BE2C (cell line): ENCODE data around the gene WIPF1.
A peak's percentile ranks its signal among the peaks of the same experiment; 100 is the strongest.

Source experiments
- DNase-seq: peaks from one replicate; pipeline ENCODE4 v3.0.0-alpha.2; 2020
- H3K27me3 ChIP-seq: fragments of 250-450 bp; sonication (Bioruptor Pico); 2 replicates; pipeline ENCODE4 v1.5.1; 2020; ENCODE audit warnings: mild to moderate bottlenecking
- H3K36me3 ChIP-seq: fragments of 250-450 bp; sonication (Bioruptor Pico); 2 replicates; pipeline ENCODE4 v1.5.1; 2020; ENCODE audit warnings: mild to moderate bottlenecking
- H3K4me1 ChIP-seq: fragments of 250-450 bp; sonication (Bioruptor Pico); 2 replicates; pipeline ENCODE4 v1.5.1; 2020
- H3K4me3 ChIP-seq: 2 replicates; pipeline ENCODE4 v1.5.1; 2011; ENCODE audit warnings: low read depth, low read length
- H3K9me3 ChIP-seq: fragments of 250-450 bp; sonication (Bioruptor Pico); 2 replicates; pipeline ENCODE4 v1.5.1; 2020
- TF ChIP-seq, protein P1 (sequence below): IDR thresholded peaks from 2 replicates; pipeline ENCODE4 v1.5.1; 2012; ENCODE audit warnings: mild to moderate bottlenecking, low read depth, low read length

WIPF1 gene

DNA sequence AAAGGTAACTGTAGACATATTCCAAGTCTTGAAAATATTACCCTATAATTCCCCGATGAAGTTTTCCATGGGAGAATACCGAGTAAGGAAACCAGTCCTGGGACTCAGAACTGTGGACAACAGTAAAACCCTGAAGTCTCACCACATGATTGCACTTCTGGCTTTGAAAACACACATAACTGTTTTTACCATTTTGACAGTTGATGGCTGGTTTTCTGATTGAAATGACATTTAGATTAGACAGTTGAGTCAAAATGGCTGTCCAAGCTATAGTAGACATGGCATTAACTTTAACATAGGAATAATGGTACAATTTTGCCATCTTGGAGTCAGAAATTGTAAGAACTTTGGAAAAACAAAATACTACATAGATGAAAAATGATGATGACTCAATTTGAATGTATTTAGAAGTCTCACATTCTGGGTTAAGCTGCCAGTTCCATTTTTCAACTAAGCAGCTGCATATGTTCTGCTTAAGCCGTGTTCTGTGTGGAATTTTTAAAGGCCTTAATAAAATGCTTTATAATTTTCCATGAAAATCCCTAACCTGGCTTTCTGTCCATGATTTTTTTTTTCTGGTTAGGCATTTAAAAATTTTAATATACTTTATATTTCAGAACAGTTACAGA, 38.3 kb upstream of the WIPF1 start:
- H3K4me1 ChIP-seq, result no peaks in the 10 kb centered on the region; the same call in 1 of the 2 replicates

DNA sequence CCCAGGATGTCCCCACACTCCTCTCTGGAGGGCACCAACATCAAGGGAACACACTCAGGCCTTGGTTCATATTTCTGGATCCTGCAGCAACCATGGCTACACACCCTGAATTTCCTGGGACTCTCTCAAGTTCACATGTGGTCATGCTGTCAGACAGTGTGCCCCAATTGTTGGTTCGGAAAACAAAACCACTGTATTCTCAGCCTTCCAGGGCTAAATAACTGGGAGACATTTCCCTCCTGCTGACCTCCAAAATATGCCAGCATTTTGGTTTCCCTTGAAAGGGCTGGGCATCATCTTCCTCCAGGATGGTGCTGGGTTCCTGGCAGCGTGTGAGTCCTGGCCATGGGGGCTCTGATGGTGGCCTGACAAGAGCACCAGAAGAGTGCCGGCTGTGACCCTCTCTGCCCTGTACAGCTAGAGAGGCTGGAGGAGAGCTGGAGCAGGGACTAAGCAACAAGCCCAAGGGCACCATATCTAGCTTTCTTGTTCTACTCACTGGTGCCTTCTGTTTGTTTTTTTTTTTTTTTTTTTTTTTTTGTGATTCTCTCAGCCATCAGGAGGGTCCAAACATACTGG, 37.5 kb upstream of the WIPF1 start:
- no peaks in the 10 kb centered on the region; the same call in 1 of the 2 replicates for H3K4me1 ChIP-seq
- H3K36me3 ChIP-seq, result no peaks in the 10 kb centered on the region
- H3K9me3 ChIP-seq, result no peaks in the 10 kb centered on the region
- no peak for DNase-seq
- TF ChIP-seq, protein P1, sequence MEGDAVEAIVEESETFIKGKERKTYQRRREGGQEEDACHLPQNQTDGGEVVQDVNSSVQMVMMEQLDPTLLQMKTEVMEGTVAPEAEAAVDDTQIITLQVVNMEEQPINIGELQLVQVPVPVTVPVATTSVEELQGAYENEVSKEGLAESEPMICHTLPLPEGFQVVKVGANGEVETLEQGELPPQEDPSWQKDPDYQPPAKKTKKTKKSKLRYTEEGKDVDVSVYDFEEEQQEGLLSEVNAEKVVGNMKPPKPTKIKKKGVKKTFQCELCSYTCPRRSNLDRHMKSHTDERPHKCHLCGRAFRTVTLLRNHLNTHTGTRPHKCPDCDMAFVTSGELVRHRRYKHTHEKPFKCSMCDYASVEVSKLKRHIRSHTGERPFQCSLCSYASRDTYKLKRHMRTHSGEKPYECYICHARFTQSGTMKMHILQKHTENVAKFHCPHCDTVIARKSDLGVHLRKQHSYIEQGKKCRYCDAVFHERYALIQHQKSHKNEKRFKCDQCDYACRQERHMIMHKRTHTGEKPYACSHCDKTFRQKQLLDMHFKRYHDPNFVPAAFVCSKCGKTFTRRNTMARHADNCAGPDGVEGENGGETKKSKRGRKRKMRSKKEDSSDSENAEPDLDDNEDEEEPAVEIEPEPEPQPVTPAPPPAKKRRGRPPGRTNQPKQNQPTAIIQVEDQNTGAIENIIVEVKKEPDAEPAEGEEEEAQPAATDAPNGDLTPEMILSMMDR, result no peak
- no peaks in the 10 kb centered on the region for H3K27me3 ChIP-seq
- no peak overlapping the region for H3K4me3 ChIP-seq

More for the DNA sequence above, 38.3 kb upstream of the WIPF1 start:
- Histone ChIP-seq H3K4me3 (no peak overlapping the region), H3K9me3 (no peaks in the 10 kb centered on the region), H3K36me3 (no peaks in the 10 kb centered on the region), H3K27me3 (no peaks in the 10 kb centered on the region)
- TF ChIP-seq, protein P1, result no peak
- no peak for DNase-seq

DNA sequence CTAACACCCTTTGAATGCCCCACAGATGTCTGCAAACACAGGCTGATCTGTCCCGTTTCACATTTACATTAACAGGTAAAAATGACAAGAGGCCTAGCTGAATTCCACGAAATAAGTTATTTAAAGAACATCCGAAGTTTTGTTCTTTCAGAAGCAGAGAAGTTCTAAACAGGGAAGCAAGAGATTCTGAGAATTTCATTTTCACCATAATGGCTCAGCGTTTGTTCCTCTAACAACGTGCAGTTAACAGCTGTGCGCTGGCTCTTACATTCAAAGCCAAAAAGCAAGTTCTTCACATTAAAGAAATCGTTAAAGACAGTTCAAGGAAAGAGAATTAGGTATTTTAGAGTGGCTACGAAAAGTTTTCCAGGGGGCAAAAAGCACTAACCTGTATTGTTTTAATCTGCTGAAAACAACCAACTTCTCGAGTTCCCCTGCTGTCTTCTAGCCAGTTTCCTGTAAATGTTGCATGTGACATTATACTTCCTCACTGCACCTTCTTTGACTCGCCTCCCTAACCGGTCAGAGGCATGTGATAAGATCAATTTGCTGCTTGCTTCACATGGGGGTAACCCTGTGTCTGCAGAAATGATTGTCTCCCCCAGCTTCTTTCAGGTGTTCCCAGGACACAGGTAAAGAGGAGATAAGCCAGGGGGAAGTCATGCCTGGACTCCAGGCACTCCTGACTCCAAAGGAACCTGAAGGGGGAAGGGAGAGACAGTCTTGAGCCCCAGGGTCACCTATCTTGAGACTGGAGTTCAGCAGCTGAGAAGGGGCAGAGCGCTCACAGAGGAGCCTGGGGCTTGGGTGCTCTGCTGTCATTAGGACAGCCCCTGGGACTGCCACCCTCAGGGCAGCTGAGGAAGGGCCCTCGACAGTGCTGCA, 36.8 kb upstream of the WIPF1 start:
- TF ChIP-seq, protein P1, result no peak
- H3K9me3 ChIP-seq, result no peaks in the 10 kb centered on the region
- no peaks in the 10 kb centered on the region; the same call in 1 of the 2 replicates for H3K4me1 ChIP-seq
- H3K4me3 ChIP-seq, result no peak overlapping the region
- no peak for DNase-seq
- no peaks in the 10 kb centered on the region for H3K27me3 ChIP-seq
- no peaks in the 10 kb centered on the region for H3K36me3 ChIP-seq

DNA sequence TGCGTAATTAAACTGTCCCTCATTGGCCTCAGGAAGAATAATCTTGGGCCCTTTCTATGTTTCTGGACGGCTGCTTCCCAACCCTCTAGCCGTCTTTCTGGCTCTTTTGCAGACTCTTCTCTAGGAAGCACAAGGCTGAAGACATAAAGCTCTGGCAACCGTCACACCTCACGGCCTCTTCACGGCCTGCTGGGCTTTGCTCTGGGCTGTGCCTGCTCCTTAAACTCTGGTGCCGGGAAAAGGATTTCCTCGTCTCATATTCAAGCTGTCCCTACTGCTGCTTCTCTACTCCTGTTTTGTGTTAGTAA, 36.0 kb upstream of the WIPF1 start:
- TF ChIP-seq, protein P1, result no peak
- no peaks in the 10 kb centered on the region for H3K36me3 ChIP-seq
- H3K9me3 ChIP-seq, result no peaks in the 10 kb centered on the region
- H3K27me3 ChIP-seq, result no peaks in the 10 kb centered on the region
- peak; percentile 11 for DNase-seq
- no peak overlapping the region for H3K4me3 ChIP-seq
- no peaks in the 10 kb centered on the region; the same call in 1 of the 2 replicates for H3K4me1 ChIP-seq

DNA sequence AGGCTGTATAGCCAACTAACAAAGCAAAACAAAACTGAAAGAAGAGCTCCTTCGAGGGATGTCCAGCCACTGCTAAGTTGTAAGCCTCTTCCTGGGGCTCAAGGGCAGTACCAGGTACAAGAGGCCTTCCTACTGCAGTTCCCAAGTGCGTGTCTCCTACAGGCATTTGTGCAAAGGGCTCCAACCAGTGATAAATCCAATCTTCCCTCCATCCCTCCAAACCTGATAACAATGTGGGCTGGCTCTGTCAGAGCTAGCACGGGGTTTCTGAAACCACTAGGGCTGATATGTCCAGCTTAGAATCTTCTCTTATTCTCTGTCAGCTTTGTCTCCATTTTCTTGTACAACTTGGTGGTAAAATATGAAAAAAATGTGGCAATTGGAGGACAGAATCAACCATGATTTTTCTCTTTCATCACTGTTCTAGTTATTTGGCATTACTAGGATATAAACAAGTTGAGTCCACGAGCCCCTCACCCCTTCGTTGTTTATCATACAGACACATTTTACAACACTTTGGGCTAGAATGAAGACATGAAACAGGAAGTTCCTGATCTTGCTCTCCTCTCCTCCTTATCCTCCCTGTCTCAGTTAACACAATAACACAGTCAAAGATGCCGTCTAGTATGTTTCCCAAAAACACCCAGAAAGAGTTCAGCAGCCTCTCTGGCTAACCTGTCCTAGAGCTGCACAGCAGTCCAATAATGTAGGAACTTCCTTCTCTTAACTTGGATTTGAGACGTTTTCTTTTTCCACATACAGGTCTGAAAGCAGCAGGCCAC, 35.4 kb upstream of the WIPF1 start:
- TF ChIP-seq, protein P1, result no peak
- no peak for DNase-seq
- Histone ChIP-seq H3K4me3 (no peak overlapping the region), H3K36me3 (no peaks in the 10 kb centered on the region), H3K27me3 (no peaks in the 10 kb centered on the region), H3K9me3 (no peaks in the 10 kb centered on the region), H3K4me1 (no peaks in the 10 kb centered on the region; the same call in 1 of the 2 replicates)
